Measurements from ENCODE around the gene ELL. TPM values are rescaled to one million over a fixed set of nuclear protein-coding genes. Genes with fewer than 3 reads are reported as not detected.

The ELL gene
- total RNA-seq, 1 donor from 2014 or later = 16.0 TPM

DNA sequence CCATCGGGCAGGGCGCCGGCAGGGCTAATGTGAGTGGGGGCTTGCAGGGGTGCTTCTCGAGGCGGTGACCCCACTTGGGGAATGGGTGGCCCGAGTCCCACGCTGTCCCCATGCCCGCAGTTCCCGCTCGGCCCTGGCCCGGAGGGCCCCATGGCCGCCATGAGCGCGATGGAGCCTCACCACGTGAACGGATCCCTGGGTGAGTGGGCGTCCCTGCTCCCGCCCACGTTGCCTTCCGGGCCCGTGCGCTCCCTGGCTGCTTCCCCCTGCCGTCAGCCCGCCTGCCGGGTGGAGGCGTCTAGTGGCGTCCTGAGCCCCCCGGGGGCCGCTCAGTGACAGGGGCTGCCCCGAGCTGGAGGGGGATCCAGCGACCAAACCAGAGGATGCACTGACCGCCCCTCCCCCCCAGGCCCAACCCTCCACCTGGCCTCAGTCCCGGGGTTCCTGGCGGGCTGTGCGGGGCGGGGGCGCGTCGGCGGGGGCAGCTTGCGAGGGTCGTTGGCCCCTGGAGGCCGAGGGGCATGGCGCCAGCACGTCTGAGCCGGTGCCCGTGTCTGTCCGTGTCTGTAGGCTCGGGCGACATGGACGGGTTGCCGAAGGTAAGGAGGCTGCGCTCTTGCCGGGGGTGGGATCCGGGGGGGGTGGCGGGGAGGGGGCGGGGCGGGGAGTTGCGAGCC lies 88.7 kb downstream of the ELL start:
- Histone ChIP-seq H3K4me2 (ENCODE audit: low read length) (peak overlapping the region; percentile 85), H3K4me1 (ENCODE audit: insufficient read depth, low read length) (peaks cover 43% of the 10 kb centered on the region), H3K27ac (ENCODE audit: low read depth, low read length) (no peak overlapping the region), H3K27me3 (ENCODE audit: insufficient read depth, low read length) (no peaks in the 10 kb centered on the region), H3K36me3 (ENCODE audit: insufficient read depth, low read length) (no peaks in the 10 kb centered on the region), H2AFZ (ENCODE audit: low read depth, low read length) (no peak overlapping the region), H3K9ac (ENCODE audit: low read length) (peak overlapping the region; percentile 63), H3K9me3 (ENCODE audit: insufficient read depth, low read depth, low read length) (no peaks in the 10 kb centered on the region), H3K79me2 (ENCODE audit: insufficient read depth, low read length) (peaks cover 19% of the 10 kb centered on the region), H3K4me3 (ENCODE audit: insufficient read depth, low read depth, low read length) (peak overlapping the region; percentile 44), H4K20me1 (ENCODE audit: insufficient read depth, low read length) (peaks cover 11% of the 10 kb centered on the region)
- Mint-ChIP-seq H3K4me3 (ENCODE audit: unreplicated experiment) (no peak overlapping the region), H3K27ac (ENCODE audit: unreplicated experiment) (no peak overlapping the region), H3K36me3 (ENCODE audit: low read depth, unreplicated experiment) (peaks cover 3% of the 10 kb centered on the region), H3K9me3 (ENCODE audit: unreplicated experiment) (no peaks in the 10 kb centered on the region), H3K27me3 (ENCODE audit: low read depth, unreplicated experiment) (no peaks in the 10 kb centered on the region), H3K4me1 (ENCODE audit: low read depth, unreplicated experiment) (peaks cover 4% of the 10 kb centered on the region)
- FAIRE-seq (no peak), DNase-seq (ENCODE audit: low read depth) (no peak)
- TF ChIP-seq, protein P1, sequence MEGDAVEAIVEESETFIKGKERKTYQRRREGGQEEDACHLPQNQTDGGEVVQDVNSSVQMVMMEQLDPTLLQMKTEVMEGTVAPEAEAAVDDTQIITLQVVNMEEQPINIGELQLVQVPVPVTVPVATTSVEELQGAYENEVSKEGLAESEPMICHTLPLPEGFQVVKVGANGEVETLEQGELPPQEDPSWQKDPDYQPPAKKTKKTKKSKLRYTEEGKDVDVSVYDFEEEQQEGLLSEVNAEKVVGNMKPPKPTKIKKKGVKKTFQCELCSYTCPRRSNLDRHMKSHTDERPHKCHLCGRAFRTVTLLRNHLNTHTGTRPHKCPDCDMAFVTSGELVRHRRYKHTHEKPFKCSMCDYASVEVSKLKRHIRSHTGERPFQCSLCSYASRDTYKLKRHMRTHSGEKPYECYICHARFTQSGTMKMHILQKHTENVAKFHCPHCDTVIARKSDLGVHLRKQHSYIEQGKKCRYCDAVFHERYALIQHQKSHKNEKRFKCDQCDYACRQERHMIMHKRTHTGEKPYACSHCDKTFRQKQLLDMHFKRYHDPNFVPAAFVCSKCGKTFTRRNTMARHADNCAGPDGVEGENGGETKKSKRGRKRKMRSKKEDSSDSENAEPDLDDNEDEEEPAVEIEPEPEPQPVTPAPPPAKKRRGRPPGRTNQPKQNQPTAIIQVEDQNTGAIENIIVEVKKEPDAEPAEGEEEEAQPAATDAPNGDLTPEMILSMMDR (IDR thresholded peaks at IDR 0.05; ENCODE audit: insufficient read depth, low read depth, low read length) = no peak
- TF ChIP-seq EZH2 (IDR thresholded peaks at IDR 0.05; ENCODE audit: insufficient read depth, low read length) = no peak

DNA sequence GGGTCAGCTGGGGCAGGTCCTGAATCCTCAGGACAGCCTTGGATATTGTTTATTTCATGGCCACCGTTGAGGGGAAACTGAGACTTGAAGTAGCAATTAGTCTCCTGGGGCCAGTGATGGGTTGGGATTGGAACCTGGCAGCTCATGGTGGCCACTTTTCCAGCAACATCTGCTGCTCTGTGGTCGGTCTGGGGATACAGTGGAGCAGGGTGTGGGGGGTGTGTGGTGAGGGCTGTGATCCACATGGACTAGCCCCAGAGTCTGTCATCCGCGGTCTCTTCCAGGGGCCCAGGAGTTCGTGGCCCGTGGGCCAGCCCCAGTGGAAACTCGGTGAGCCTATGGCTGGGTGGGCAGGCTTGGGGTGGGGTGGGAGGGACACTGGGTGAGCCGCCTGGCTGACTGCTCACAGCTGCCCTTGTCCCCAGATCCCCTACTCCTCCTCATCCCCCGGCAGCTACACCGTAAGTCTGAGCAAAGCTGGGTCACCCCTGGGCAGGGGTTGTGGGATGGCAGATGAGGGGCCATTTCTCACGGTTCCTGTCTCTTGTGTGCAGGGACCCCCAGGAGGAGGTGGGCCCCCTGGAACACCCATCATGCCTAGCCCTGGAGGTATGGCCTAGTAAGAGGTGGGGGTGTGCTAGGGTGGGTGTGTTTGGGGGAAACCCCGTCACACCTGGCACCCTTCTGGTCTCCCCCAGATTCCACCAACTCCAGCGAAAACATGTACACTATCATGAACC lies 89.4 kb downstream of the ELL start:
- no peak for DNase-seq (ENCODE audit: low read depth)
- Histone ChIP-seq H3K9ac (ENCODE audit: low read length) (peak overlapping the region; percentile 63), H3K27ac (ENCODE audit: low read depth, low read length) (no peak overlapping the region), H3K79me2 (ENCODE audit: insufficient read depth, low read length) (peaks cover 23% of the 10 kb centered on the region), H3K36me3 (ENCODE audit: insufficient read depth, low read length) (no peaks in the 10 kb centered on the region), H3K27me3 (ENCODE audit: insufficient read depth, low read length) (no peaks in the 10 kb centered on the region), H3K9me3 (ENCODE audit: insufficient read depth, low read depth, low read length) (no peaks in the 10 kb centered on the region), H3K4me3 (ENCODE audit: insufficient read depth, low read depth, low read length) (peak overlapping the region; percentile 44), H3K4me1 (ENCODE audit: insufficient read depth, low read length) (peaks cover 40% of the 10 kb centered on the region), H2AFZ (ENCODE audit: low read depth, low read length) (no peak overlapping the region), H4K20me1 (ENCODE audit: insufficient read depth, low read length) (peaks cover 16% of the 10 kb centered on the region), H3K4me2 (ENCODE audit: low read length) (peak overlapping the region; percentile 85)
- Mint-ChIP-seq H3K27me3 (ENCODE audit: low read depth, unreplicated experiment) (no peaks in the 10 kb centered on the region), H3K4me3 (ENCODE audit: unreplicated experiment) (no peak overlapping the region), H3K27ac (ENCODE audit: unreplicated experiment) (peak overlapping the region; percentile 26), H3K4me1 (ENCODE audit: low read depth, unreplicated experiment) (peaks cover 4% of the 10 kb centered on the region), H3K9me3 (ENCODE audit: unreplicated experiment) (no peaks in the 10 kb centered on the region), H3K36me3 (ENCODE audit: low read depth, unreplicated experiment) (peaks cover 3% of the 10 kb centered on the region)
- FAIRE-seq = no peak
- TF ChIP-seq EZH2 (IDR thresholded peaks at IDR 0.05; ENCODE audit: insufficient read depth, low read length) = no peak
- TF ChIP-seq, protein P1 (IDR thresholded peaks at IDR 0.05; ENCODE audit: insufficient read depth, low read depth, low read length) = no peak
